Breast epithelium (tissue), 4 donors: ENCODE measurements around the gene QRICH2. TPM values are rescaled to one million over a fixed set of nuclear protein-coding genes. Genes with fewer than 3 reads are reported as not detected.

ENCODE experiments used
- DNase-seq, 2 donors: peaks; one replicate each; pipeline ENCODE4 v3.0.0-alpha.2; 2019; ENCODE audit warnings: low spot score in 2 of 2
- H3K27ac ChIP-seq, 2 donors: fragments of 200-600 bp; sonication (generic) in 1 of 2; one replicate each; pipeline ENCODE4 v1.5.1; 2016 to 2019; ENCODE audit warnings: mild to moderate bottlenecking in 1 of 2
- H3K27me3 ChIP-seq, 2 donors: fragments of 200-600 bp; sonication (generic) in 1 of 2; one replicate each; pipeline versions ENCODE4 v1.5.1 to v1.6.0; 2017 to 2019; ENCODE audit warnings: control low read depth in 1 of 2, mild to moderate bottlenecking in 1 of 2
- H3K36me3 ChIP-seq: fragments of 200-600 bp; one replicate; pipeline ENCODE4 v1.5.1; 2019
- H3K4me1 ChIP-seq, 2 donors: fragments of 200-600 bp; sonication (generic); one replicate each; pipeline ENCODE4 v1.5.1; 2016 to 2019; ENCODE audit warnings: control low read depth in 1 of 2
- H3K4me3 ChIP-seq, 3 donors: fragments of 200-600 bp; sonication (generic); 1 replicate in 2 of 3; 2 replicates in 1 of 3; pipeline ENCODE4 v1.5.1; 2016 to 2019; ENCODE audit warnings: mild to moderate bottlenecking in 3 of 3, moderate library complexity in 2 of 3
- H3K9me3 ChIP-seq, 2 donors: fragments of 200-600 bp; sonication (generic) in 1 of 2; one replicate each; pipeline ENCODE4 v1.5.1; 2016 to 2019; ENCODE audit warnings: control low read depth in 1 of 2
- CTCF ChIP-seq, 3 donors: fragments of 450-650 bp; IDR thresholded peaks; one replicate each; pipeline ENCODE4 v1.5.1; 2016 to 2017; ENCODE audit warnings: antibody characterized with exemption in 3 of 3, mild to moderate bottlenecking in 3 of 3, moderate library complexity in 3 of 3
- POLR2A ChIP-seq: fragments of 450-650 bp; IDR thresholded peaks from one replicate; pipeline ENCODE4 v1.6.1; 2016; ENCODE audit warnings: antibody characterized with exemption, mild to moderate bottlenecking, moderate library complexity
- POLR2AphosphoS5 ChIP-seq, 3 donors: sonication (generic); formaldehyde crosslinking; IDR thresholded peaks; one replicate each; pipeline ENCODE4 v1.6.1; 2017; ENCODE audit warnings: antibody characterized with exemption in 3 of 3
- intact Hi-C: fragments of 100-400 bp; cut with DNase I; formaldehyde crosslinking; loops from one replicate; pipeline ENCODE4 v1.15.1; 2023; ENCODE audit warnings: low total_unique reads
- total RNA-seq, 3 donors: library from RNA; depleted of rRNA; stranded (reverse); fragments of >200 nt; gene quantifications; one replicate each; pipeline ENCODE4 v1.1.0, GENCODE V29; 2016

Gene QRICH2
- total RNA-seq, 3 donors from 2014 or later = 3.0 to 4.3 (median 3.8) TPM

- Histone ChIP-seq H3K9me3 (no peaks in the 10 kb centered on the region), H3K36me3 (no peaks in the 10 kb centered on the region)
- intact Hi-C loops = no loop called here
Observed at GRCh38 chr17:76326306-76326705, 18.2 kb upstream of the QRICH2 start.

DNA sequence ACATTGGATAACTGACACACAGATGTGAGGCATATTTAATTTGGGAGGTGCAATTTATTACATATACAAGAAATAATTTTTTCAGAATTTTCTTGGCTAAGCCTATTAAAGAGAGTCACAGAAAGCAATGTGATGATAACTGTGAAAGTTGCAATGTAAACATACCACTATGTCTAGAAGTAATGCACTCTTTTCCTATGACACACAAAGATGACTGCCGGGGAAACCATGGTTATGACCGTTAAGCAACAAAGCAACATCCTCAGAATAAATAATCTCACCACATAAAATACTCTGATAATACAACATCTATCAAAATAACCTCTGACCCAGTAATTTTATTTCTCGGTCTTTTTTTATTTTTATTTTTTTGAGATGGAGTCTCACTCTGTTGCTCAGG lies 10.5 kb upstream of the QRICH2 start:
- H3K9me3 ChIP-seq = no peaks in the 10 kb centered on the region
- DNase-seq = no peak
- no peak overlapping the region for H3K27ac ChIP-seq
- no peaks in the 10 kb centered on the region for H3K27me3 ChIP-seq
- no peak overlapping the region for H3K4me3 ChIP-seq
- intact Hi-C loops = no loop called here
- no peaks in the 10 kb centered on the region for H3K36me3 ChIP-seq
- no peaks in the 10 kb centered on the region for H3K4me1 ChIP-seq
- TF ChIP-seq POLR2AphosphoS5 (IDR thresholded peaks at IDR 0.05) (no peak), POLR2A (no peak), CTCF (IDR thresholded peaks at IDR 0.05) (no peak)

More at GRCh38 chr17:76326306-76326705, 18.2 kb upstream of the QRICH2 start:
- Histone ChIP-seq H3K4me3 (no peak overlapping the region), H3K4me1 (no peaks in the 10 kb centered on the region), H3K27ac (no peak overlapping the region), H3K27me3 (no peaks in the 10 kb centered on the region)
- DNase-seq = no peak
- TF ChIP-seq CTCF (IDR thresholded peaks at IDR 0.05) = no peak

- TF ChIP-seq POLR2A (no peak), POLR2AphosphoS5 (IDR thresholded peaks at IDR 0.05) (no peak), CTCF (IDR thresholded peaks at IDR 0.05) (no peak)
- intact Hi-C loops = no loop called here
- no peak overlapping the region for H3K27ac ChIP-seq
Observed at GRCh38 chr17:76317535-76317934, 9.5 kb upstream of the QRICH2 start.

GRCh38 chr17:76314392-76315227 lies 6.5 kb upstream of the QRICH2 start:
- Histone ChIP-seq H3K36me3 (peaks cover 5% of the 10 kb centered on the region), H3K9me3 (no peaks in the 10 kb centered on the region), H3K27ac (no peak overlapping the region), H3K4me1 (no peaks in the 10 kb centered on the region), H3K4me3 (no peak overlapping the region), H3K27me3 (no peaks in the 10 kb centered on the region)
- peak in 1 of 2 donors; percentile 45 for DNase-seq
- no peak for TF ChIP-seq CTCF (IDR thresholded peaks at IDR 0.05)
- TF ChIP-seq POLR2A = no peak
- TF ChIP-seq POLR2AphosphoS5 (IDR thresholded peaks at IDR 0.05) = no peak
- intact Hi-C loops = no loop called here

More at GRCh38 chr17:76317535-76317934, 9.5 kb upstream of the QRICH2 start:
- no peaks in the 10 kb centered on the region for H3K4me1 ChIP-seq
- no peaks in the 10 kb centered on the region for H3K36me3 ChIP-seq
- DNase-seq = no peak
- no peaks in the 10 kb centered on the region for H3K9me3 ChIP-seq
- H3K4me3 ChIP-seq = no peak overlapping the region
- H3K27me3 ChIP-seq = no peaks in the 10 kb centered on the region

GRCh38 chr17:76312735-76313134 lies 4.7 kb upstream of the QRICH2 start:
- intact Hi-C loops = no loop called here
- Histone ChIP-seq H3K4me1 (no peaks in the 10 kb centered on the region), H3K9me3 (no peaks in the 10 kb centered on the region), H3K36me3 (peaks cover 5% of the 10 kb centered on the region), H3K4me3 (no peak overlapping the region), H3K27ac (no peak overlapping the region), H3K27me3 (no peaks in the 10 kb centered on the region)
- DNase-seq = peak in 1 of 2 donors; percentile 15
- TF ChIP-seq CTCF (IDR thresholded peaks at IDR 0.05) (no peak), POLR2AphosphoS5 (IDR thresholded peaks at IDR 0.05) (no peak), POLR2A (no peak)
